ENCODE results near the gene ZNF484. TPM values are rescaled to one million over a fixed set of nuclear protein-coding genes. Genes with fewer than 3 reads are reported as not detected.
"Not testable (repeated sequence)": the region's sequence is repeated elsewhere in the genome, so short reads cannot be mapped to it uniquely, and the experiment has no call there.

The ZNF484 gene
- total RNA-seq, 2 experiments from 2014 or later, result 7.4 to 7.5 TPM

- peaks cover 32% of the 10 kb centered on the region for H3K4me1 Mint-ChIP-seq (ENCODE audit: low read depth)
- ChIA-PET POLR2A (no interaction called here), CTCF (interaction anchor here (1.3 kb wide), 1 partner anchor 116 kb away, joined by 3 read pairs; no protein-coding TSS in a partner anchor)
- no peaks in the 10 kb centered on the region for H3K9me3 Mint-ChIP-seq
- DNase-seq, result peak; percentile 54
- no peak overlapping the region for H3K27ac Mint-ChIP-seq
- H3K36me3 Mint-ChIP-seq, result no peaks in the 10 kb centered on the region
- no peak overlapping the region for H3K4me3 Mint-ChIP-seq
- intact Hi-C loops (cut with micrococcal nuclease), result no loop called here
- H3K27me3 Mint-ChIP-seq, result no peaks in the 10 kb centered on the region
Measured at GRCh38 chr9:92887880-92888338, 10.1 kb upstream of the ZNF484 start.

GRCh38 chr9:92886846-92887610 is 9.2 kb upstream of the ZNF484 start:
- intact Hi-C loops (cut with micrococcal nuclease); H3K27ac Mint-ChIP-seq; POLR2A ChIA-PET; H3K9me3 Mint-ChIP-seq; H3K27me3 Mint-ChIP-seq; H3K4me3 Mint-ChIP-seq; H3K36me3 Mint-ChIP-seq: not testable (repeated sequence)
- H3K4me1 Mint-ChIP-seq (ENCODE audit: low read depth), result peaks cover 32% of the 10 kb centered on the region
- CTCF ChIA-PET, result interaction anchor here (1.3 kb wide), 1 partner anchor 116 kb away, joined by 3 read pairs; no protein-coding TSS in a partner anchor
- peak; percentile 55 for DNase-seq

- DNase-seq; H3K36me3 Mint-ChIP-seq; POLR2A ChIA-PET; H3K9me3 Mint-ChIP-seq; CTCF ChIA-PET; intact Hi-C loops (cut with micrococcal nuclease); H3K27me3 Mint-ChIP-seq; H3K27ac Mint-ChIP-seq; H3K4me3 Mint-ChIP-seq: not testable (repeated sequence)
- peaks cover 33% of the 10 kb centered on the region for H3K4me1 Mint-ChIP-seq (ENCODE audit: low read depth)
Measured at GRCh38 chr9:92883666-92884405, 6.0 kb upstream of the ZNF484 start.

DNA sequence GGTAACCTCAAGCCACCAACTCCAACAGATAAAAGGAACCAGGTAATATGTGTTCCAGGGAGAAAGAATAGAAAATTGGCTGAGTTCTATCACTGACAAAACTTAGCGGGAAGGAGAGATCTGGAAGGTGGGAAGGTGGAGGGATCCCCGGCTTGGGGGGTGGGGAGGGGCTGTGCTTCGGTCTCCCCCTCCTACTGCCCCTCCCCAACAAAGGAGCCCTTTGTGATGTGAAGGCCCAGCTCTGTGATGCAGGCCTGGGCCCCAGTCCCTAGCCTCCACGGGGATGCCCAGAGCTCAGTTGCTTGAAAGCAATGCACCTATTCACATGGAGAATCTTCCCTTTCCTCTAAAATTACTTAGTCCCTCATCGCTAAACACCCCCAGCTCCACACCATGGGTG is 4.4 kb upstream of the ZNF484 start:
- no peak for DNase-seq
- ChIA-PET CTCF (no interaction called here), POLR2A (no interaction called here)
- H3K9me3 Mint-ChIP-seq, result no peaks in the 10 kb centered on the region
- no peak overlapping the region for H3K27ac Mint-ChIP-seq
- no peaks in the 10 kb centered on the region for H3K36me3 Mint-ChIP-seq
- intact Hi-C loops (cut with micrococcal nuclease), result no loop called here
- no peak overlapping the region for H3K4me3 Mint-ChIP-seq
- peaks cover 27% of the 10 kb centered on the region for H3K4me1 Mint-ChIP-seq (ENCODE audit: low read depth)
- H3K27me3 Mint-ChIP-seq, result no peaks in the 10 kb centered on the region

GRCh38 chr9:92875373-92875772 is 2.5 kb downstream of the ZNF484 start:
- Mint-ChIP-seq H3K27me3 (no peaks in the 10 kb centered on the region), H3K9me3 (no peaks in the 10 kb centered on the region), H3K27ac (no peak overlapping the region), H3K36me3 (peaks cover 16% of the 10 kb centered on the region), H3K4me3 (no peak overlapping the region), H3K4me1 (ENCODE audit: low read depth) (peaks cover 55% of the 10 kb centered on the region)
- CTCF ChIA-PET, result interaction anchor here (1.0 to 1.5 kb wide), 2 partner anchors 67 to 84 kb away, joined by 3 to 6 read pairs; no protein-coding TSS in a partner anchor
- POLR2A ChIA-PET, result interaction anchor here (1.1 kb wide), 1 partner anchor 78 kb away, joined by 3 read pairs; no protein-coding TSS in a partner anchor
- DNase-seq, result no peak
- intact Hi-C loops (cut with micrococcal nuclease), result loop anchor here (5.0 to 10.0 kb wide), 4 partner anchors 71 to 269 kb away; partner anchors contain the start of gene CARD19

- Mint-ChIP-seq H3K4me1 (ENCODE audit: low read depth) (peaks cover 42% of the 10 kb centered on the region), H3K27ac (no peak overlapping the region), H3K9me3 (peaks cover 3% of the 10 kb centered on the region), H3K36me3 (peaks cover 42% of the 10 kb centered on the region), H3K27me3 (no peaks in the 10 kb centered on the region), H3K4me3 (no peak overlapping the region)
- ChIA-PET CTCF (interaction anchor here (0.7 kb wide), 1 partner anchor 122 kb away, joined by 3 read pairs; no protein-coding TSS in a partner anchor), POLR2A (interaction anchor here (0.7 to 0.8 kb wide), 2 partner anchors 9 kb away, joined by 3 read pairs; no protein-coding TSS in a partner anchor)
- intact Hi-C loops (cut with micrococcal nuclease), result loop anchor here (10.0 kb wide), 3 partner anchors 65 to 275 kb away; partner anchors contain the start of gene CARD19
- no peak for DNase-seq
Measured at GRCh38 chr9:92870289-92870688, 7.5 kb downstream of the ZNF484 start.

DNA sequence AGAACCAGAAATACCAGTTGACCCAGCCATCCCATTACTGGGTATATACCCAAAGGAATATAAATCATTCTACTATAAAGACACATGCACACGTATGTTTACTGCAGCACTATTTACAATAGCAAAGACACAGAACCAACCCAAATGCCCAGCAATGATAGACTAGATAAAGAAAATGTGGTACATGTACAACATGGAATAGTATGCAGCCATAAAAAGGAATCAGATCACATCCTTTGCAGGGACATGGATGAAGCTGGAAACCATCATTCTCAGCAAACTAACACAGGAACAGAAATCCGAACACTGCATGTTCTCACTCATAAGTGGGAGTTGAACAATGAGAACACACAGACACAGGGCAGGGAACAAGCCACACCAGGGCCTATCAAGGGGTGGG is 11.2 kb downstream of the ZNF484 start:
- CTCF ChIA-PET; H3K27me3 Mint-ChIP-seq; intact Hi-C loops (cut with micrococcal nuclease); H3K9me3 Mint-ChIP-seq; H3K4me3 Mint-ChIP-seq; H3K27ac Mint-ChIP-seq; POLR2A ChIA-PET; DNase-seq: not testable (repeated sequence)
- H3K36me3 Mint-ChIP-seq, result peaks cover 55% of the 10 kb centered on the region
- H3K4me1 Mint-ChIP-seq (ENCODE audit: low read depth), result peaks cover 45% of the 10 kb centered on the region

DNA sequence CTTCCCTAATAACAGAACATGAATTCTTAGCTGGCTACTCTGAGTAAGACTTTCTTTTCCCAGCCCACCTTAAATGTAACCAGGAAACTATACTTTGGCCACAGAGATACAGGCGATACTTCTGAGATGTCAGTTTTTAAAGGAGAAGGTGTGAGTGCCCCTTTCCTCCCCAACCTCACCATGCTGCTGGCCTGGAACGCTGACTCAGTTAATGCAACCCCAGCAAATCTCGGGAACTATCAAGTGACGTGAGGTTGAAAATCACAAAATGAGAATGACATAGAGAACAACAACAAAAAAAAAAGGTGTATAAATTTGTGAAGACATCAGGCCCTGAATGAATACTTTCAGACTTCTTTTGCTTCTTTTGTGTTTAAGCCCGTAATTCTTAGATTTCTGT is 13.7 kb downstream of the ZNF484 start:
- ChIA-PET POLR2A (no interaction called here), CTCF (no interaction called here)
- H3K4me1 Mint-ChIP-seq (ENCODE audit: low read depth), result peaks cover 31% of the 10 kb centered on the region
- H3K27ac Mint-ChIP-seq, result no peak overlapping the region
- peaks cover 3% of the 10 kb centered on the region for H3K9me3 Mint-ChIP-seq
- no peak for DNase-seq
- intact Hi-C loops (cut with micrococcal nuclease), result no loop called here
- H3K27me3 Mint-ChIP-seq, result no peaks in the 10 kb centered on the region
- H3K4me3 Mint-ChIP-seq, result no peak overlapping the region
- peaks cover 63% of the 10 kb centered on the region for H3K36me3 Mint-ChIP-seq

GRCh38 chr9:92860867-92861266 is 17.0 kb downstream of the ZNF484 start:
- Mint-ChIP-seq H3K9me3 (no peaks in the 10 kb centered on the region), H3K4me3 (no peak overlapping the region), H3K4me1 (ENCODE audit: low read depth) (peaks cover 29% of the 10 kb centered on the region), H3K36me3 (peaks cover 60% of the 10 kb centered on the region), H3K27ac (no peak overlapping the region), H3K27me3 (no peaks in the 10 kb centered on the region)
- no peak for DNase-seq
- intact Hi-C loops (cut with micrococcal nuclease), result no loop called here
- ChIA-PET CTCF (no interaction called here), POLR2A (interaction anchor here (0.6 to 0.7 kb wide), 2 partner anchors 9 to 148 kb away, joined by 3 read pairs; no protein-coding TSS in a partner anchor)

DNA sequence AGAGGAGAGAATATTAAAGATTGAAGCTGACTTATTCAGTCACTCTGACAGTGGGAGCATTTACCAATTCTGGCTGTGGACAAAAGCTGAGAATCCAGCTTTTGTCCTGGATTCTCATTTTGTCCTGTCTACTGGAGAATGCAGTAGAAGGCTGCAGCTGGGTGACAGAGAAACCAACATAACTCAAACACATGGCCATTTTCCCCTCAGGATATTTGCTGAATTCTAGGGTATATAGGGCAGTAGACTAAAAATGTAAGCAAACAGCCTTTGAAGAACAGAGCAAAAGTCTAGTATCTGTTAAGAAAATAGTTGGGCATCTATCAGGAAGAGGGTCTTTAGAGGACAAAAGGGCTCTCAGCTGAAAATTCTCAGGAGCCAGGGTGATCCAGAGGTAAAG is 20.6 kb downstream of the ZNF484 start:
- no peak overlapping the region for H3K27ac Mint-ChIP-seq
- peaks cover 13% of the 10 kb centered on the region for H3K4me1 Mint-ChIP-seq (ENCODE audit: low read depth)
- no peak for DNase-seq
- no peaks in the 10 kb centered on the region for H3K27me3 Mint-ChIP-seq
- no peaks in the 10 kb centered on the region for H3K9me3 Mint-ChIP-seq
- ChIA-PET POLR2A (interaction anchor here (0.6 kb wide), 1 partner anchor 848 kb away, joined by 3 read pairs; no protein-coding TSS in a partner anchor), CTCF (no interaction called here)
- peaks cover 64% of the 10 kb centered on the region for H3K36me3 Mint-ChIP-seq
- intact Hi-C loops (cut with micrococcal nuclease), result no loop called here
- H3K4me3 Mint-ChIP-seq, result no peak overlapping the region

DNA sequence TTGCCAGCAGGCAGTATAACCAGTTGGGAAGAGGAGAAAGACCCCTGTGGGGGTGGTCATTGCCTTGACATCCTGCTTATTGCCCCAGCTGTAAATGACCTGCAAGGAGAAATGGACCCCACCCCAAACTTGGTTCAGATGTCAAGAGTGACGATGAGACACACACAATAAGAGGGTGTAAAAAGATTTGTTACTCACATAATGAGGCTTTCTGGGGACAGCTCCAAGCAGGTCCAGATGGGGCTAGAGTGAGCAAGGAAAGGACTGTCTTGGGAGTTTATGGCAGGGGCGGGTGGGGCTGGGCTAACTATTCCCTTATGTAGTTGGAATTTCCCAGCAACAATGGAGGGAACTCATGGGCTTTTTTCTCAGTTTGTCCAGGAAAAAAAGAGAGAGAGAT is 24.1 kb downstream of the ZNF484 start:
- no peaks in the 10 kb centered on the region for H3K27me3 Mint-ChIP-seq
- peaks cover 74% of the 10 kb centered on the region for H3K36me3 Mint-ChIP-seq
- H3K4me1 Mint-ChIP-seq (ENCODE audit: low read depth), result no peaks in the 10 kb centered on the region
- no peak for DNase-seq
- intact Hi-C loops (cut with micrococcal nuclease), result no loop called here
- H3K27ac Mint-ChIP-seq, result no peak overlapping the region
- no peak overlapping the region for H3K4me3 Mint-ChIP-seq
- ChIA-PET CTCF (no interaction called here), POLR2A (no interaction called here)
- H3K9me3 Mint-ChIP-seq, result peaks cover 18% of the 10 kb centered on the region

- Mint-ChIP-seq H3K27ac (no peak overlapping the region), H3K4me1 (ENCODE audit: low read depth) (no peaks in the 10 kb centered on the region), H3K27me3 (no peaks in the 10 kb centered on the region), H3K9me3 (peaks cover 45% of the 10 kb centered on the region), H3K36me3 (peaks cover 87% of the 10 kb centered on the region), H3K4me3 (no peak overlapping the region)
- CTCF ChIA-PET, result no interaction called here
- POLR2A ChIA-PET, result no interaction called here
- intact Hi-C loops (cut with micrococcal nuclease), result no loop called here
- DNase-seq, result no peak
Measured at GRCh38 chr9:92850898-92851297, 26.9 kb downstream of the ZNF484 start.

Measured in activated CD4-positive, alpha-beta memory T cell treated with anti-CD3 and anti-CD28 coated beads for 36 hours (primary cell).